ENCODE data around the gene RALGAPA2. TPM values are rescaled to one million over a fixed set of nuclear protein-coding genes. Genes with fewer than 3 reads are reported as not detected.

Gene RALGAPA2
- total RNA-seq, 2 donors from 2014 or later: 36.5 to 53.2 TPM

GRCh38 chr20:20683020-20683419 is 29.4 kb downstream of the RALGAPA2 start:
- WGBS: 94% methylated on average over 9 of the region's 9 CpGs
- Histone ChIP-seq H3K9me3 (no peaks in the 10 kb centered on the region), H3K4me3 (no peak overlapping the region), H3K27ac (no peak overlapping the region), H3K27me3 (replicated peaks; ENCODE audit: insufficient read depth) (no peaks in the 10 kb centered on the region), H3K36me3 (no peaks in the 10 kb centered on the region), H3K4me1 (replicated peaks) (no peaks in the 10 kb centered on the region)
- no peak for DNase-seq (ENCODE audit: low spot score)
- intact Hi-C loops (cut with DNase I): no loop called here
- TF ChIP-seq POLR2A (IDR thresholded peaks at IDR 0.05) (no peak), POLR2AphosphoS5 (IDR thresholded peaks at IDR 0.05) (no peak)
- TF ChIP-seq, protein P1, sequence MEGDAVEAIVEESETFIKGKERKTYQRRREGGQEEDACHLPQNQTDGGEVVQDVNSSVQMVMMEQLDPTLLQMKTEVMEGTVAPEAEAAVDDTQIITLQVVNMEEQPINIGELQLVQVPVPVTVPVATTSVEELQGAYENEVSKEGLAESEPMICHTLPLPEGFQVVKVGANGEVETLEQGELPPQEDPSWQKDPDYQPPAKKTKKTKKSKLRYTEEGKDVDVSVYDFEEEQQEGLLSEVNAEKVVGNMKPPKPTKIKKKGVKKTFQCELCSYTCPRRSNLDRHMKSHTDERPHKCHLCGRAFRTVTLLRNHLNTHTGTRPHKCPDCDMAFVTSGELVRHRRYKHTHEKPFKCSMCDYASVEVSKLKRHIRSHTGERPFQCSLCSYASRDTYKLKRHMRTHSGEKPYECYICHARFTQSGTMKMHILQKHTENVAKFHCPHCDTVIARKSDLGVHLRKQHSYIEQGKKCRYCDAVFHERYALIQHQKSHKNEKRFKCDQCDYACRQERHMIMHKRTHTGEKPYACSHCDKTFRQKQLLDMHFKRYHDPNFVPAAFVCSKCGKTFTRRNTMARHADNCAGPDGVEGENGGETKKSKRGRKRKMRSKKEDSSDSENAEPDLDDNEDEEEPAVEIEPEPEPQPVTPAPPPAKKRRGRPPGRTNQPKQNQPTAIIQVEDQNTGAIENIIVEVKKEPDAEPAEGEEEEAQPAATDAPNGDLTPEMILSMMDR (IDR thresholded peaks at IDR 0.05): no peak

GRCh38 chr20:20680991-20681508 is 31.4 kb downstream of the RALGAPA2 start:
- Histone ChIP-seq H3K27ac (no peak overlapping the region), H3K4me3 (no peak overlapping the region), H3K27me3 (replicated peaks; ENCODE audit: insufficient read depth) (no peaks in the 10 kb centered on the region), H3K9me3 (no peaks in the 10 kb centered on the region), H3K36me3 (no peaks in the 10 kb centered on the region), H3K4me1 (replicated peaks) (no peaks in the 10 kb centered on the region)
- TF ChIP-seq POLR2AphosphoS5 (IDR thresholded peaks at IDR 0.05): no peak
- TF ChIP-seq POLR2A (IDR thresholded peaks at IDR 0.05): no peak
- TF ChIP-seq, protein P1 (IDR thresholded peaks at IDR 0.05): no peak
- intact Hi-C loops (cut with DNase I): no loop called here
- DNase-seq (ENCODE audit: low spot score): no peak
- 82% methylated on average over 7 of the region's 7 CpGs for WGBS

DNA sequence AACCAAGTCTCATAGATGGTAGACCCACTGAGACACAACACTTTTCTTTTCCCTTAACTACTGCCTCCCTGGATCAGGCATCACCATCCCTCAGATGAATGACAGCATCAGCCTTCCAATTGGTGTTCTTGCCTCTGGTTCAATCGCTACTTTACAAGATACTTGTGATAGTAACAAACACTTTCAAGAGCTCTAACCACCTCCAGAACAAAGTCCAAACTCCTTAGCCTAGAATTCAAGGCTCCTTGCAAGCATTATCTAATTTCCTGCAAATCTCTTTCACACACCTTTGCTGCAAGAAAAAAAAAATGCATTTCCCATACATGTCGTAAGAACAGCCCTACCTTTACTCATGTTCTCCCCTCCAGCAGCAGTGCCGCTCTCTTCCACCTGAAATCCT is 33.1 kb downstream of the RALGAPA2 start:
- no peak overlapping the region for H3K4me3 ChIP-seq
- H3K27ac ChIP-seq: no peak overlapping the region
- 95% methylated on average over 3 of the region's 3 CpGs for WGBS
- H3K27me3 ChIP-seq (replicated peaks; ENCODE audit: insufficient read depth): no peaks in the 10 kb centered on the region
- intact Hi-C loops (cut with DNase I): no loop called here
- H3K36me3 ChIP-seq: no peaks in the 10 kb centered on the region
- TF ChIP-seq, protein P1 (IDR thresholded peaks at IDR 0.05): no peak
- TF ChIP-seq POLR2A (IDR thresholded peaks at IDR 0.05) (no peak), POLR2AphosphoS5 (IDR thresholded peaks at IDR 0.05) (no peak)
- no peak for DNase-seq (ENCODE audit: low spot score)
- no peaks in the 10 kb centered on the region for H3K9me3 ChIP-seq
- H3K4me1 ChIP-seq (replicated peaks): no peaks in the 10 kb centered on the region

GRCh38 chr20:20677186-20677585 is 35.3 kb downstream of the RALGAPA2 start:
- intact Hi-C loops (cut with DNase I): no loop called here
- Histone ChIP-seq H3K9me3 (no peaks in the 10 kb centered on the region), H3K27me3 (replicated peaks; ENCODE audit: insufficient read depth) (no peaks in the 10 kb centered on the region), H3K4me3 (no peak overlapping the region), H3K27ac (no peak overlapping the region), H3K4me1 (replicated peaks) (no peaks in the 10 kb centered on the region), H3K36me3 (no peaks in the 10 kb centered on the region)
- TF ChIP-seq, protein P1 (IDR thresholded peaks at IDR 0.05): no peak
- TF ChIP-seq POLR2AphosphoS5 (IDR thresholded peaks at IDR 0.05) (no peak), POLR2A (IDR thresholded peaks at IDR 0.05) (no peak)
- WGBS: 75% methylated on average over 3 of the region's 3 CpGs
- no peak for DNase-seq (ENCODE audit: low spot score)

DNA sequence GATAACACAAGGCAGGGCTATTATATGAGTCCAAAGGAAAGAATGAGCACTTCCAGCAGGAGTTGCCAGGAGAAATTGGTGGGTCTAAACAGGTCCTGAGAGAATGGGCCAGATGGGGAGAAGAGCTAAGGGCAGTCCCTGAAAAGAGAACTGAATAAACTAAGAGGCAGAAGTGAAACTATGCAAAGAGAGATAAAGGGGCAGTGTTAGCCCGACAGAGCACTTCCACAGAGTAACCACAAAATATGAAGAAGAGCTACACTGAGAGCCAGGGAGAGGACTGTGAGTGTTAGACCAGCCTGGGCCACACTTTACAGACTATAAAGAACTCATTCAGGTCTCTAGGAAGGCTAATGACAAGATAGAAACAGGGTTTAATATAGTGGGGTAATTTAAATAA is 43.8 kb downstream of the RALGAPA2 start:
- Histone ChIP-seq H3K9me3 (no peaks in the 10 kb centered on the region), H3K4me3 (no peak overlapping the region), H3K27ac (no peak overlapping the region), H3K36me3 (no peaks in the 10 kb centered on the region), H3K27me3 (replicated peaks; ENCODE audit: insufficient read depth) (no peaks in the 10 kb centered on the region), H3K4me1 (replicated peaks) (no peaks in the 10 kb centered on the region)
- DNase-seq (ENCODE audit: low spot score): no peak
- intact Hi-C loops (cut with DNase I): no loop called here
- WGBS: 41% methylated on average over 1 of the region's 1 CpG
- TF ChIP-seq, protein P1 (IDR thresholded peaks at IDR 0.05): no peak
- TF ChIP-seq POLR2A (IDR thresholded peaks at IDR 0.05) (no peak), POLR2AphosphoS5 (IDR thresholded peaks at IDR 0.05) (no peak)
